ENCODE data around the gene DOK6.
A peak's percentile ranks its signal among the peaks of the same experiment; 100 is the strongest.
"Not testable (repeated sequence)": the region's sequence is repeated elsewhere in the genome, so short reads cannot be mapped to it uniquely, and the experiment has no call there.

The DOK6 gene

GRCh38 chr18:69400253-69400975 is at the start of gene DOK6:
DOK6 (plus strand) TSS chr18:69400888.
- peak; percentile 85 for DNase-seq (ENCODE audit: low spot score)

- DNase-seq (ENCODE audit: low spot score): no peak
Measured at GRCh38 chr18:69353023-69353422, 47.7 kb upstream of the DOK6 start.

DNA sequence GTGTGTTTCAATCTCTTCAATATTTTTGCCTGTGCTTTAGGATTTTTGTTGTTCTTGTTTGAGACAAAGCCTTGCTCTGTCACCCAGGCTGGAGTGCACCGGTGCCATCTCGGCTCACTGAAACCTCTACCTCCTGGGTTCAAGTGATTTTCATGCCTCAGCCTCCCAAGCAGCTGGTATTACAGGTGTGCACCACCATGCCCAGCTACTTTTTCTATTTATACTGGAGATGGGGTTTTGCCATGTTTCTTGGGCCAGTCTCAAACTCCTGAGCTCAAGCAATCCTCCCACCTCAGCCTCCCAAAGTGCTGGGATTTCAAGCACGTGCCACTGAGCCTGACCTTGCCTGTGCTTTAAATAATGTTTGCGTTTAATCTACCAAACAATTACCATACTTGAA is 43.1 kb upstream of the DOK6 start:
- no peak for DNase-seq (ENCODE audit: low spot score)

- DNase-seq (ENCODE audit: low spot score): no peak
Measured at GRCh38 chr18:69358212-69358895, 42.3 kb upstream of the DOK6 start.

DNA sequence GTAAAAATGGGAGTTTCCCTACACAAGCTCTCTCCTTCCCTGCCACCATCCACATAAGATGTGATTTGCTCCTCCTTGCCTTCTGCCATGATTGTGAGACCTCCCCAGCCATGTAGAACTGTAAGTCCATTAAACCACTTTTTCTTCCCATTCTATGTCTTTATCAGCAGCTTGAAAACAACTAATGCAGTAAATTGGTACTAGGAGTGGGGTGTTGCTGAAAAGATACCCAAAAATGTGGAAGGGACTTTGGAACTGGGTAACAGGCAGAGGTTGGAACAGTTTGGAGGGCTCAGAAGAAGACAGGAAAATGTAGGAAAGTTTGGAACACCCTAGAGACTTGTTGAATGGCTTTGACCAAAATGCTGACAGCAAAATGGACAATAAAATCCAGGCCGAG is 40.9 kb upstream of the DOK6 start:
- not testable (repeated sequence) for DNase-seq (ENCODE audit: low spot score)

GRCh38 chr18:69364930-69365329 is 35.8 kb upstream of the DOK6 start:
- no peak for DNase-seq (ENCODE audit: low spot score)

GRCh38 chr18:69365658-69366057 is 35.0 kb upstream of the DOK6 start:
- no peak for DNase-seq (ENCODE audit: low spot score)

GRCh38 chr18:69367104-69367503 is 33.6 kb upstream of the DOK6 start:
- no peak for DNase-seq (ENCODE audit: low spot score)

GRCh38 chr18:69371729-69372128 is 29.0 kb upstream of the DOK6 start:
- DNase-seq (ENCODE audit: low spot score): no peak

GRCh38 chr18:69380324-69380723 is 20.4 kb upstream of the DOK6 start:
- DNase-seq (ENCODE audit: low spot score): no peak

DNA sequence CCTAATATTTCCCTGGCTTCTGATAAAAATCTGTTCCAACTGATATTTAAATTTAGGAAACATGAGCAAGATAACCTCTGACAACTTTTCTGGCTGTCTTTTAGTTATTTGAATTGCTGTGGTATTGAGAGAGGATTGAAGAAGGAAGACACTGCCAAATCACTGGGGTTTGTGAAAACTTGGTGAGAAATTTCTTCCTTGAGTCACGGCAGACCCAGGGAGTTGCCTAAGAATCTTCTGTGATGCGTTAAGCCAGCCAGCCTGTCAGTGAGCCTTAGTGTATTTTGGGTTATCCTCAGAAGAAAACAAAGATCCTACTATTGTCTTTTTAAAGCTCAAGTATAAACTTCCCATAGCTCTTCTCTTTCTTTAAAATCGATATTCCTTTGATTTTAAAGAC is 17.5 kb upstream of the DOK6 start:
- no peak for DNase-seq (ENCODE audit: low spot score)

GRCh38 chr18:69387186-69387585 is 13.5 kb upstream of the DOK6 start:
- no peak for DNase-seq (ENCODE audit: low spot score)

GRCh38 chr18:69388222-69388621 is 12.5 kb upstream of the DOK6 start:
- DNase-seq (ENCODE audit: low spot score): no peak

GRCh38 chr18:69397096-69397495 is 3.6 kb upstream of the DOK6 start:
- no peak for DNase-seq (ENCODE audit: low spot score)

GRCh38 chr18:69399253-69399652 is 1.4 kb upstream of the DOK6 start:
- no peak for DNase-seq (ENCODE audit: low spot score)

- peak; percentile 72 for DNase-seq (ENCODE audit: low spot score)
Measured at GRCh38 chr18:69400976-69401225, 213 bp downstream of the DOK6 start.

GRCh38 chr18:69401226-69401971 is 711 bp downstream of the DOK6 start:
- DNase-seq (ENCODE audit: low spot score): no peak

- no peak for DNase-seq (ENCODE audit: low spot score)
Measured at GRCh38 chr18:69401972-69402532, 1.4 kb downstream of the DOK6 start.

DNA sequence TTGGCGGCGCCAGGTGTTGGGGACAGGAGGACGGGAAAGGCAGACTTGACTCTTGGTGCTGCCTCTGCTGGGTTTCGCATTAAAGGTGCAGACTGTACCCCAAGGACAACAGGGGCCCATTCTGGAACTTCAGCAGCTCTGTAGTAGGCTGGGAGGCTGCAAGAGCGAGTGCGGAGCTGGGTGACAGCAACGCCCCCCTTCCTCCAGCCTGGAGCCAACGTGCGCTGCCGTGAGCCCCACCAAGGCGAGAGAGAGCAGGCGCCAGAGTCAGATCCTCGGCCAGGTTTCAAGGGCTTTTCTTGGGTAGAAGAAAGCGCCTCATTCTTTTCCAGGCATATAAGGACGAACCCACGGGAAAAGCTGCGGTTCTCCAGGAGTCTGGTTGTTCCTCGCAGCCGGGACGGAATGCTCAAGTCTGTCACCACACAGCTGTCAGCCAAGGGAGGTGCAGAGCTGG is 1.9 kb downstream of the DOK6 start:
- DNase-seq (ENCODE audit: low spot score): peak; percentile 67

DNA sequence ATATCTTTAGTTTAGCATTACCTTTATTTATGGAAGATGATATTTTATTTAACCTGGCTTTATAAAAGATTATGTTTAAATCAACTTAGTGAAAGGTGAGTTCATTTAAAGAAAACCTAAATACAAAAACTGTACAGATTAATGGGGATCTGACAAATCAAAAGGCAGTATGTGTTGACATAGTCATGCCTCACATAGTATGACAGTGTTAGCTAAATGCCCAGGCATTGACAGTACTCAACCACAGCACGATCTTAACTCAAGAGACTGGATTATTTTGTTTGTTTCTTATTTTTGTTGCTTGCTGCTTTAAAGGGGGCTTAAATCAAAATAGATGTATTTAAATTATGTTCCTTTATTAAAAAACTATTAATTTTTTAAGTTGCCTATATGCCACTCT is 7.8 kb downstream of the DOK6 start:
- no peak for DNase-seq (ENCODE audit: low spot score)

DNA sequence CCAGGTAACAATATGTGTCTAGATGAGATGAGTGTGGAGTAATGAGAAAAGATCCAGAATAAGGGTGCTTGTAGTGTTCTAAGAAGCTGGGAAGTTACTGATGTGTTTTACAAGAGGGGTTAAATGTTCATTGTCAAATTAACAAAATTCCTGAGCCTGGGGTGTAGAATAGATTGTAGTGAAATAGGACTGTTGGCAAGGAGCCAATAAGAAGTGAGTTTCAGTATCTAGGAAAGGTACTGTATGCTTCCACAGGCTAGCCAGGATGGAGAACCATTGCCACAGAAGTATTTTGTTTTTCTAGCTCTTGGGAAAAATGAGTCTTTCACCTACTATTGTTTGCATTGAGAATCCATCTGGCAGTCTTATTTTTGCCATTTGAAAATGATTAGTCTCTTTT is 10.5 kb downstream of the DOK6 start:
- no peak for DNase-seq (ENCODE audit: low spot score)

DNA sequence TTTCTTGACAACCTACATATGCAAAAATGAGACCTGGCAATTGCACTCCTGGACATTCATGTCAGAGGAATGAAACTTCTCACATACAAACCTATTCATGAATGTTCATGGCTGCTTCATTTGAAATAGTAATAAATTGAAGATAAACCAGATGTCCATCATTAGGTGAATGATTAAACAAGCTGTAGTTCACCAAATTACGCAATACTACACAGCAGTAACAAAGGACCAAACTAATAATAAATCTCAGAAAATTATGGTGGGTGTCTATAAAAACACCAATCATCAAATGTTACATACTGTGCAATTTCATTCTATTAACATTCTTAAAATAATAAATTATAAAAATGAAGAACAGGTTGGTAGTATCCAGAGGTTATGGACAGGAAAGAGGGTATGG is 13.5 kb downstream of the DOK6 start:
- DNase-seq (ENCODE audit: low spot score): no peak

DNA sequence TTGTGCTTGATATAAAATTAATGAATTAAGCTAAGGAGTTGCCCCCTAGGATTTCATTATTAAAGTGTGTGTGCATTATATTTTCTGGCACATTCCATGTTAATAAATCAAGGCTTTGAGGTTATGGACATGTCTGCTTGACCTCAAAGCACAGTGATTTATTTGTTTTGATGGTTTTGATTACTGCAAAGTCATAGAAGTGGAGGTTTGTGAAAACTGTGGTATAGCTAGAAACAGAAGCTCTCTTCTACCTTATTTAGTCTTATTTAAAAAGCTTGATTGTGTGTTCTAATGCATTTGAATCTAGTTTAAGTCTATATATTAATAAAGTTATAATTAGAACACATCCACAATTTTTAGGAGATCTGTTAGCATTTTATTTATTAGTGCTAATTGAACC is 32.2 kb downstream of the DOK6 start:
- DNase-seq (ENCODE audit: low spot score): no peak
